GM12878 (cell line): Measurements from ENCODE around the gene OSM. TPM values are rescaled to one million over a fixed set of nuclear protein-coding genes. Genes with fewer than 3 reads are reported as not detected.

Experiments
- ATAC-seq: fragments of 200-7000 bp; cut with Tn5 transposase; 3 replicates; pipeline ENCODE4 v1.9.1; 2020; ENCODE audit warnings: mild to moderate bottlenecking, moderate library complexity
- BruUV-seq: library from RNA; stranded (reverse); fragments of 400-500 nt; replicated peaks from 2 replicates; lab custom pipeline; 2021; lab: Mats Ljungman, UMichigan
- CTCF ChIA-PET: fragments of 300-600 bp; sonication (Branson Sonifier 250); formaldehyde crosslinking; extraction: SDS; loops from one replicate; lab custom pipeline; 2021; ENCODE audit warnings: inconsistent platforms; lab: Yijun Ruan, JAX
- POLR2A ChIA-PET: fragments of 350-600 bp; formaldehyde crosslinking; extraction: SDS; loops from one replicate; lab custom pipeline; 2021; ENCODE audit warnings: inconsistent platforms; lab: Charles Lee
- RAD21 ChIA-PET: fragments of 300-600 bp; sonication (Branson Sonifier 250); formaldehyde crosslinking; loops from one replicate; lab custom pipeline; 2023; ENCODE audit warnings: antibody characterized with exemption; ENCODE audit not compliant: unreplicated experiment; lab: Charles Lee
- SMC1A ChIA-PET: fragments of 300-600 bp; sonication (Branson Sonifier 250); formaldehyde crosslinking; loops from one replicate; lab custom pipeline; 2023; ENCODE audit not compliant: unreplicated experiment, uncharacterized antibody; lab: Charles Lee
- DNase-seq: peaks from one replicate; pipeline ENCODE4 v3.0.0-alpha.2; 2011; ENCODE audit warnings: low read depth, low spot score
- FAIRE-seq: peaks from 3 replicates; lab custom pipeline; 2011; peaks lifted over from hg19 to GRCh38; lab: Jason Lieb, UNC
- H2AFZ ChIP-seq: 2 replicates; pipeline ENCODE4 v1.6.0; 2011; ENCODE audit warnings: low read depth, low read length, control low read depth; ENCODE audit not compliant: control insufficient read depth
- H3K27ac ChIP-seq: 2 replicates; pipeline ENCODE4 v1.5.1; 2011; ENCODE audit warnings: control low read depth; ENCODE audit not compliant: control insufficient read depth, insufficient read depth
- H3K27me3 ChIP-seq, 2 experiments: replicated peaks in 1 of 2; 2 replicates each; pipeline versions ENCODE4 v1.6.0 to v1.6.1; 2011; ENCODE audit warnings: low read length in 1 of 2; ENCODE audit not compliant: control insufficient read depth in 2 of 2, insufficient read depth in 2 of 2
- H3K36me3 ChIP-seq, 2 experiments: 2 replicates each; pipeline ENCODE4 v1.5.1; 2011; ENCODE audit warnings: low read length in 1 of 2; ENCODE audit not compliant: control insufficient read depth in 2 of 2, insufficient read depth in 2 of 2
- H3K4me1 ChIP-seq: 2 replicates; pipeline ENCODE4 v1.6.1; 2011; ENCODE audit warnings: mild to moderate bottlenecking, low read length, moderate library complexity, mixed read lengths; ENCODE audit not compliant: control insufficient read depth, insufficient read depth
- H3K4me2 ChIP-seq: 2 replicates; pipeline ENCODE4 v1.6.0; 2011; ENCODE audit warnings: control low read depth; ENCODE audit not compliant: control insufficient read depth, insufficient read depth
- H3K4me3 ChIP-seq: fragments of 200-600 bp; sonication (generic); 2 replicates; pipeline ENCODE4 v1.5.1; 2016
- H3K79me2 ChIP-seq: 2 replicates; pipeline ENCODE4 v1.6.0; 2011; ENCODE audit warnings: low read length; ENCODE audit not compliant: control insufficient read depth, insufficient read depth
- H3K9ac ChIP-seq: 2 replicates; pipeline ENCODE4 v1.8.0; 2011; ENCODE audit warnings: low read length, control low read depth, mixed read lengths; ENCODE audit not compliant: control insufficient read depth, insufficient read depth
- H3K9me3 ChIP-seq: replicated peaks from 3 replicates; pipeline ENCODE4 v1.5.1; 2011; ENCODE audit warnings: mild to moderate bottlenecking, low read length; ENCODE audit not compliant: control insufficient read depth, insufficient read depth
- H4K20me1 ChIP-seq: 2 replicates; pipeline ENCODE4 v1.6.0; 2011; ENCODE audit not compliant: control insufficient read depth, insufficient read depth
- ATF7 ChIP-seq: fragments of 450-650 bp; IDR thresholded peaks from 2 replicates; pipeline ENCODE4 v1.6.1; 2016; ENCODE audit warnings: low read depth, mild to moderate bottlenecking
- BRCA1 ChIP-seq: IDR thresholded peaks from 2 replicates; pipeline ENCODE4 v1.6.1; 2011; ENCODE audit warnings: low read depth, low read length, improper control_type of control experiment
- ESRRA ChIP-seq: IDR thresholded peaks from 2 replicates; pipeline ENCODE4 v1.6.1; 2012; ENCODE audit warnings: mild to moderate bottlenecking, low read length, improper control_type of control experiment
- ETV6 ChIP-seq, 2 experiments: fragments of 450-650 bp in 1 of 2; IDR thresholded peaks in 1 of 2; conservative IDR thresholded peaks in 1 of 2; 2 replicates each; pipeline ENCODE4 v1.6.1; 2014; ENCODE audit warnings: antibody characterized with exemption in 1 of 2, borderline replicate concordance in 1 of 2, low read depth in 1 of 2, mild to moderate bottlenecking in 1 of 2, moderate library complexity in 1 of 2
- IKZF2 ChIP-seq, 2 experiments: fragments of 450-650 bp; IDR thresholded peaks; 2 replicates each; pipeline ENCODE4 v1.6.1; 2017; ENCODE audit warnings: mild to moderate bottlenecking in 2 of 2, moderate library complexity in 2 of 2
- MYC ChIP-seq: IDR thresholded peaks from 2 replicates; pipeline ENCODE4 v1.6.1; 2011; ENCODE audit warnings: mild to moderate bottlenecking, low read length, moderate library complexity, inconsistent platforms; ENCODE audit not compliant: insufficient read depth, insufficient replicate concordance, insufficient read length, severe bottlenecking
- RUNX3 ChIP-seq: IDR thresholded peaks from 2 replicates; pipeline ENCODE4 v1.6.1; 2012; ENCODE audit warnings: low read length, inconsistent platforms
- SMAD5 ChIP-seq: IDR thresholded peaks from 2 replicates; pipeline ENCODE4 v1.6.1; 2016; ENCODE audit warnings: antibody characterized with exemption, low read depth
- SPI1 ChIP-seq: IDR thresholded peaks from 2 replicates; pipeline ENCODE4 v1.6.1; 2011; ENCODE audit warnings: low read depth, mild to moderate bottlenecking, low read length, moderate library complexity, borderline replicate concordance; ENCODE audit not compliant: insufficient read depth
- TCF7 ChIP-seq: IDR thresholded peaks from 2 replicates; pipeline ENCODE4 v1.6.1; 2014; ENCODE audit warnings: antibody characterized with exemption, borderline replicate concordance
- WGBS: methylation state at CpG from one replicate; pipeline ENCODE4 v1.1.6; 2016; ENCODE audit warnings: low lambda C conversion rate; ENCODE audit not compliant: insufficient replicate concordance, insufficient coverage; ENCODE audit errors: missing lambda C conversion rate; 5-methylcytosine and 5-hydroxymethylcytosine counted together
- in situ Hi-C: fragments of 300-500 bp; cut with MboI; formaldehyde crosslinking; loops from 9 replicates; pipeline ENCODE4 v1.14.3; 2018; ENCODE audit warnings: mixed read lengths
- intact Hi-C: fragments of 100-400 bp; cut with micrococcal nuclease; formaldehyde crosslinking; loops from one replicate; pipeline ENCODE4 v1.14.2; 2022; ENCODE audit not compliant: unreplicated experiment
- polyA plus RNA-seq, 11 experiments: library from polyadenylated mRNA; depleted of rRNA in 4 of 11; unstranded in 6 of 11; stranded (reverse) in 5 of 11; fragments of >200 nt; fragmentation: Nextera tagmentation in 4 of 11; fragmentation: Illumina TruSeq in 1 of 11; extraction: Ambion mirVana in 4 of 11; extraction: Trizol in 1 of 11; gene quantifications; 1 replicate in 1 of 11; 2 replicates in 10 of 11; pipeline versions ENCODE4 v1.2.1 to v1.2.3, GENCODE V29; 2011 to 2016; ENCODE audit warnings: inconsistent platforms in 2 of 11, missing spikeins in 2 of 11, low read depth in 1 of 11
- total RNA-seq, 4 experiments: library from RNA; depleted of rRNA in 3 of 4; stranded (reverse); fragments of >200 nt in 3 of 4; fragmentation: Illumina TruSeq in 1 of 4; extraction: Trizol in 1 of 4; gene quantifications; 2 replicates each; pipeline versions ENCODE4 v1.2.1 to v1.2.3, GENCODE V29; 2013 to 2021
- TF ChIP-seq, protein P1 (sequence below): fragments of 450-650 bp; IDR thresholded peaks from 2 replicates; pipeline ENCODE4 v1.6.1; 2017; ENCODE audit warnings: mild to moderate bottlenecking, moderate library complexity
- TF ChIP-seq, protein P2 (sequence below): fragments of 450-650 bp; formaldehyde crosslinking; IDR thresholded peaks from 2 replicates; pipeline ENCODE4 v1.5.0; 2022; ENCODE audit warnings: mild to moderate bottlenecking, missing genetic modification characterization
- TF ChIP-seq, protein P3 (sequence below): IDR thresholded peaks from 2 replicates; pipeline ENCODE4 v1.6.1; 2011; ENCODE audit warnings: borderline replicate concordance, low read depth, mild to moderate bottlenecking, moderate library complexity, low read length; ENCODE audit not compliant: insufficient read depth, poor library complexity, severe bottlenecking

OSM gene
- total and polyA plus RNA-seq, 10 of the 15 experiments (the other 5 are each of a cell fraction or from before 2014, with no cell fraction given), result 0.06 to 1.4 (median 0.59) TPM

DNA sequence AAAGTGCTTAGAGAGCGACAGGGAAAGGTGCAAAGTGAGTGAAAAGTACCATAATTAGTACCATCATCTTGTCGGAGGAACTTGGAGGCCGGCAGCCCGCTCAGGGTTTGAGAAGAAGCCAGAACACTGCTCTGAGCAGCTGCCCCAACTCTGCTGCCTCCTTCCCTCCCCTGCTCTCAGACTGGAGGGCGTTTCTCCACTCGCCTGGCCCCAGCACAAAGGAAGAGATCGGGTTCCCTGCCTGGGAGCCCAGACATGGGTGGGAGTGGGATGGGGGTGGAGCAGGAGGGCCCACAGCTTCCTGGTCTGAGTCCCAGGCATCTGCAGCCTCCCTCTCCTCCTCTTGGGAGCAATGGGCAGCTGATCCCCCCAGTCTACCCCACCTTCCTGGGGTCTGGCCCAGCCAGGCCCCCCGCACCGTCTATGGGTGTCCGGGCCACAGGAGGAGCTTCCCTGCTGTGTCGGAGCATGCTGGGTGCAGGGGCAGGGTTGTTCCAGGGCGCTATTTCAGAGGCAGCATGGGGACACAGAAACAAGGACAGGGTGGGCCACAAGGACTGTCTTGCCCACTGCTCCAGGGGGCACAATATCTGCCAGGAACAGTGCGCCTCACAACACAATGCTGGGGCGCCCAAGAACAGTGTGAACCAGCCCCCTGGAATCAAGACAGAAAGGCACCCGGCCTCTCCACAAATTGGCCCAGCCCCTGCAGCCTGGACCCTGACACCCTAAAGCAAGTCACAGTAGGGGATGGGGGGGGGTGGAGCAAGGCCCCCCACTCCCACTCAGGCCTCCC, 24.9 kb downstream of the OSM start:
- Histone ChIP-seq H3K4me2 (no peak overlapping the region), H3K27ac (no peak overlapping the region), H3K4me3 (no peak overlapping the region), H3K79me2 (no peaks in the 10 kb centered on the region), H3K9me3 (no peaks in the 10 kb centered on the region), H4K20me1 (no peaks in the 10 kb centered on the region), H3K36me3 (no peaks in the 10 kb centered on the region), H3K9ac (no peak overlapping the region), H3K4me1 (no peaks in the 10 kb centered on the region), H3K27me3 (peaks cover 2 to 3% of the 10 kb centered on the region in 2 experiments; a peak in 2 of 4 replicates), H2AFZ (no peak overlapping the region)
- SMC1A ChIA-PET, result no interaction called here
- DNase-seq (no peak), ATAC-seq (no peak), FAIRE-seq (no peak)
- RAD21 ChIA-PET, result interaction anchor here (0.8 kb wide), 1 partner anchor 134 kb away, joined by 3 read pairs; no protein-coding TSS in a partner anchor
- CTCF ChIA-PET, result interaction anchor here (1.1 kb wide), 1 partner anchor 21 kb away, joined by 3 read pairs; no protein-coding TSS in a partner anchor
- WGBS, result 62% methylated on average over 15 of the region's 15 CpGs
- intact Hi-C loops (no loop called here), in situ Hi-C loops (no loop called here)
- POLR2A ChIA-PET, result no interaction called here
- no TSS peak for BruUV-seq
- TF ChIP-seq TCF7, result no peak
- TF ChIP-seq BRCA1, result no peak
- TF ChIP-seq, protein P1, sequence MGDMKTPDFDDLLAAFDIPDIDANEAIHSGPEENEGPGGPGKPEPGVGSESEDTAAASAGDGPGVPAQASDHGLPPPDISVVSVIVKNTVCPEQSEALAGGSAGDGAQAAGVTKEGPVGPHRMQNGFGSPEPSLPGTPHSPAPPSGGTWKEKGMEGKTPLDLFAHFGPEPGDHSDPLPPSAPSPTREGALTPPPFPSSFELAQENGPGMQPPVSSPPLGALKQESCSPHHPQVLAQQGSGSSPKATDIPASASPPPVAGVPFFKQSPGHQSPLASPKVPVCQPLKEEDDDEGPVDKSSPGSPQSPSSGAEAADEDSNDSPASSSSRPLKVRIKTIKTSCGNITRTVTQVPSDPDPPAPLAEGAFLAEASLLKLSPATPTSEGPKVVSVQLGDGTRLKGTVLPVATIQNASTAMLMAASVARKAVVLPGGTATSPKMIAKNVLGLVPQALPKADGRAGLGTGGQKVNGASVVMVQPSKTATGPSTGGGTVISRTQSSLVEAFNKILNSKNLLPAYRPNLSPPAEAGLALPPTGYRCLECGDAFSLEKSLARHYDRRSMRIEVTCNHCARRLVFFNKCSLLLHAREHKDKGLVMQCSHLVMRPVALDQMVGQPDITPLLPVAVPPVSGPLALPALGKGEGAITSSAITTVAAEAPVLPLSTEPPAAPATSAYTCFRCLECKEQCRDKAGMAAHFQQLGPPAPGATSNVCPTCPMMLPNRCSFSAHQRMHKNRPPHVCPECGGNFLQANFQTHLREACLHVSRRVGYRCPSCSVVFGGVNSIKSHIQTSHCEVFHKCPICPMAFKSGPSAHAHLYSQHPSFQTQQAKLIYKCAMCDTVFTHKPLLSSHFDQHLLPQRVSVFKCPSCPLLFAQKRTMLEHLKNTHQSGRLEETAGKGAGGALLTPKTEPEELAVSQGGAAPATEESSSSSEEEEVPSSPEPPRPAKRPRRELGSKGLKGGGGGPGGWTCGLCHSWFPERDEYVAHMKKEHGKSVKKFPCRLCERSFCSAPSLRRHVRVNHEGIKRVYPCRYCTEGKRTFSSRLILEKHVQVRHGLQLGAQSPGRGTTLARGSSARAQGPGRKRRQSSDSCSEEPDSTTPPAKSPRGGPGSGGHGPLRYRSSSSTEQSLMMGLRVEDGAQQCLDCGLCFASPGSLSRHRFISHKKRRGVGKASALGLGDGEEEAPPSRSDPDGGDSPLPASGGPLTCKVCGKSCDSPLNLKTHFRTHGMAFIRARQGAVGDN, result no peak
- no peak for TF ChIP-seq RUNX3
- no peak for TF ChIP-seq IKZF2 (IDR thresholded peaks at IDR 0.05)
- no peak for TF ChIP-seq ATF7
- no peak for TF ChIP-seq ESRRA
- no peak for TF ChIP-seq MYC
- TF ChIP-seq, protein P2, sequence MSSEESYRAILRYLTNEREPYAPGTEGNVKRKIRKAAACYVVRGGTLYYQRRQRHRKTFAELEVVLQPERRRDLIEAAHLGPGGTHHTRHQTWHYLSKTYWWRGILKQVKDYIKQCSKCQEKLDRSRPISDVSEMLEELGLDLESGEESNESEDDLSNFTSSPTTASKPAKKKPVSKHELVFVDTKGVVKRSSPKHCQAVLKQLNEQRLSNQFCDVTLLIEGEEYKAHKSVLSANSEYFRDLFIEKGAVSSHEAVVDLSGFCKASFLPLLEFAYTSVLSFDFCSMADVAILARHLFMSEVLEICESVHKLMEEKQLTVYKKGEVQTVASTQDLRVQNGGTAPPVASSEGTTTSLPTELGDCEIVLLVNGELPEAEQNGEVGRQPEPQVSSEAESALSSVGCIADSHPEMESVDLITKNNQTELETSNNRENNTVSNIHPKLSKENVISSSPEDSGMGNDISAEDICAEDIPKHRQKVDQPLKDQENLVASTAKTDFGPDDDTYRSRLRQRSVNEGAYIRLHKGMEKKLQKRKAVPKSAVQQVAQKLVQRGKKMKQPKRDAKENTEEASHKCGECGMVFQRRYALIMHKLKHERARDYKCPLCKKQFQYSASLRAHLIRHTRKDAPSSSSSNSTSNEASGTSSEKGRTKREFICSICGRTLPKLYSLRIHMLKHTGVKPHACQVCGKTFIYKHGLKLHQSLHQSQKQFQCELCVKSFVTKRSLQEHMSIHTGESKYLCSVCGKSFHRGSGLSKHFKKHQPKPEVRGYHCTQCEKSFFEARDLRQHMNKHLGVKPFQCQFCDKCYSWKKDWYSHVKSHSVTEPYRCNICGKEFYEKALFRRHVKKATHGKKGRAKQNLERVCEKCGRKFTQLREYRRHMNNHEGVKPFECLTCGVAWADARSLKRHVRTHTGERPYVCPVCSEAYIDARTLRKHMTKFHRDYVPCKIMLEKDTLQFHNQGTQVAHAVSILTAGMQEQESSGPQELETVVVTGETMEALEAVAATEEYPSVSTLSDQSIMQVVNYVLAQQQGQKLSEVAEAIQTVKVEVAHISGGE (CRISPR knock-in tag), result no peak
- TF ChIP-seq, protein P3, sequence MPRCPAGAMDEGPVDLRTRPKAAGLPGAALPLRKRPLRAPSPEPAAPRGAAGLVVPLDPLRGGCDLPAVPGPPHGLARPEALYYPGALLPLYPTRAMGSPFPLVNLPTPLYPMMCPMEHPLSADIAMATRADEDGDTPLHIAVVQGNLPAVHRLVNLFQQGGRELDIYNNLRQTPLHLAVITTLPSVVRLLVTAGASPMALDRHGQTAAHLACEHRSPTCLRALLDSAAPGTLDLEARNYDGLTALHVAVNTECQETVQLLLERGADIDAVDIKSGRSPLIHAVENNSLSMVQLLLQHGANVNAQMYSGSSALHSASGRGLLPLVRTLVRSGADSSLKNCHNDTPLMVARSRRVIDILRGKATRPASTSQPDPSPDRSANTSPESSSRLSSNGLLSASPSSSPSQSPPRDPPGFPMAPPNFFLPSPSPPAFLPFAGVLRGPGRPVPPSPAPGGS, result no peak
- no peak for TF ChIP-seq SPI1
- no peak for TF ChIP-seq ETV6 (conservative IDR thresholded peaks at IDR 0.05 in 1 of 2, IDR thresholded peaks at IDR 0.05 in 1 of 2; ENCODE audit: borderline replicate concordance in 1 of 2, low read depth in 1 of 2)
- TF ChIP-seq SMAD5, result no peak
